Adrenal gland (tissue), 12 donors: ENCODE data around the gene DFFB. TPM values are rescaled to one million over a fixed set of nuclear protein-coding genes. Genes with fewer than 3 reads are reported as not detected.

Experiments
- DNase-seq, 7 donors: peaks; one replicate each; pipeline ENCODE4 v3.0.0-alpha.2; 2019 to 2020
- H3K27ac ChIP-seq, 5 donors: fragments of 200-600 bp; sonication (generic) in 4 of 5; 1 replicate in 3 of 5; 2 replicates in 2 of 5; pipeline versions ENCODE4 v1.5.1 to v1.8.0; 2016 to 2020; ENCODE audit warnings: mild to moderate bottlenecking in 1 of 5
- H3K27me3 ChIP-seq: fragments of 200-600 bp; 2 replicates; pipeline ENCODE4 v1.8.0; 2021
- H3K36me3 ChIP-seq, 2 donors: fragments of 200-600 bp; replicated peaks in 1 of 2; 1 replicate in 1 of 2; 2 replicates in 1 of 2; pipeline versions ENCODE4 v1.5.1 to v1.8.0; 2018 to 2022
- H3K4me1 ChIP-seq, 2 donors: fragments of 200-600 bp; replicated peaks in 1 of 2; 1 replicate in 1 of 2; 2 replicates in 1 of 2; pipeline versions ENCODE4 v1.5.1 to v1.8.0; 2018 to 2021
- H3K4me3 ChIP-seq, 4 donors: fragments of 200-600 bp; sonication (generic) in 3 of 4; one replicate each; pipeline ENCODE4 v1.5.1; 2016 to 2018
- H3K9me3 ChIP-seq, 3 donors: fragments of 200-600 bp; sonication (generic) in 1 of 3; replicated peaks in 1 of 3; 1 replicate in 2 of 3; 2 replicates in 1 of 3; pipeline versions ENCODE4 v1.5.1 to v1.8.0; 2016 to 2021
- POLR2A ChIP-seq, 2 donors: fragments of 450-650 bp; IDR thresholded peaks; one replicate each; pipeline ENCODE4 v1.6.1; 2017; ENCODE audit warnings: antibody characterized with exemption in 2 of 2, mild to moderate bottlenecking in 2 of 2, moderate library complexity in 1 of 2
- WGBS, 4 donors: extraction: QIAGEN DNeasy Blood & Tissue Kit in 2 of 4; methylation state at CpG; one replicate each; pipeline versions ENCODE4 v1.1.5 to v1.1.7; 2013 to 2017; 5-methylcytosine and 5-hydroxymethylcytosine counted together
- intact Hi-C, 2 donors: fragments of 100-400 bp; cut with DNase I; formaldehyde crosslinking; loops; one replicate each; pipeline versions ENCODE4 v1.14.1 to v1.15.0; 2022 to 2023
- polyA plus RNA-seq, 3 donors: library from polyadenylated mRNA; stranded (reverse); fragments of 200-250 nt in 2 of 3; fragments of 350-450 nt in 1 of 3; fragmentation: Illumina TruSeq in 1 of 3; extraction: RNeasy Lipid Tissue Mini Kit (QIAGEN cat#74804) in 1 of 3; gene quantifications; one replicate each; pipeline ENCODE4 v1.2.3, GENCODE V29; 2013 to 2014
- total RNA-seq, 9 donors: library from RNA; depleted of rRNA in 4 of 9; stranded (reverse); fragments of >200 nt in 4 of 9; fragments of 120-200 nt in 1 of 9; fragmentation: NEBNext Ultra II Directional in 1 of 9; extraction: Animal tissue kit (Norgen Biotek cat#: 25700) in 1 of 9; gene quantifications; one replicate each; pipeline versions ENCODE4 v1.1.0 to v1.2.4, GENCODE V29; 2013 to 2023
- TF ChIP-seq, protein P1 (sequence below), 6 experiments: fragments of 450-650 bp in 4 of 6; fragments of 200-600 bp in 2 of 6; sonication (generic) in 1 of 6; IDR thresholded peaks; 1 replicate in 5 of 6; 2 replicates in 1 of 6; pipeline versions ENCODE4 v1.5.1 to v1.8.0; 2016 to 2021; ENCODE audit warnings: antibody characterized with exemption in 6 of 6, mild to moderate bottlenecking in 2 of 6, moderate library complexity in 1 of 6
- donor health status: healthy with polysubstance abuse.
- donor health status: Bipolar disorder and iron deficiency.
- donor health status: DM: yes; HTN: yes; CAD: no.
- donor health status: DM: no; HTN: no; CAD: no.
- donor health status: DM: no; HTN: no; CAD: no.
- donor health status: DM: yes; HTN: yes; CAD: no.

The DFFB gene
- total and polyA plus RNA-seq, 12 donors = 1.8 to 13.4 (median 5.2) TPM

DNA sequence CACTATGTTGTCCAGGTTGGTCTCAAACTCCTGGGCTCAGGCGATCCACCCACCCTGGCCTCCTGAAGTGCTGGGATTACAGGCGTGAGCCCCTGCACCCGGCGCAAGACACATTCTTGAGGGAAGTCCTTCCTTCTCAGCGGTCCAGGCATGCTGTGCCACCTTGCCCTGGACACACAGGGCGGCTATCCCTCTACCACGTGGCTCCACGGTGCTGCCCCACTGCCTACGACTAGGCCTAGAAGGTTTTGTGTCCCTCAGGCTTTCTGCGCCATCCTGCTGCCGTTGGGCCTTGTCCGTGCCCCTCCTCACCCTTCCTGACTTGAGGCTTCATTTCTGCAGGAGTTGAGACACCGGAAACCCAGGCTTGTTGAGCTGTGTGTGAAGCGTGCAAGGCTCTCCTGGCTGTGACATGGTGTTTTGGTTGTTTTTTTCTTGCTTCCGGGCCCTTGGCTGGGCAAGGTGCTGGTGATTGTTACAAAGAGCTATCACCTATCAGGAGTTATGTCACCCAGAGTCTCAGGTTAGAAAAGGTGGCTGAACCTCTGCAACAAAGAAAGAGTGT lies 28.9 kb downstream of the DFFB start:
- WGBS, 4 donors = 90 to 95% (median 92%) methylated on average over 11 to 15 of the region's 15 CpGs
- intact Hi-C loops = no loop called here
- no peaks in the 10 kb centered on the region for H3K9me3 ChIP-seq
- no peak for DNase-seq
- no peaks in the 10 kb centered on the region for H3K4me1 ChIP-seq
- TF ChIP-seq POLR2A (IDR thresholded peaks at IDR 0.05) = no peak
- TF ChIP-seq, protein P1, sequence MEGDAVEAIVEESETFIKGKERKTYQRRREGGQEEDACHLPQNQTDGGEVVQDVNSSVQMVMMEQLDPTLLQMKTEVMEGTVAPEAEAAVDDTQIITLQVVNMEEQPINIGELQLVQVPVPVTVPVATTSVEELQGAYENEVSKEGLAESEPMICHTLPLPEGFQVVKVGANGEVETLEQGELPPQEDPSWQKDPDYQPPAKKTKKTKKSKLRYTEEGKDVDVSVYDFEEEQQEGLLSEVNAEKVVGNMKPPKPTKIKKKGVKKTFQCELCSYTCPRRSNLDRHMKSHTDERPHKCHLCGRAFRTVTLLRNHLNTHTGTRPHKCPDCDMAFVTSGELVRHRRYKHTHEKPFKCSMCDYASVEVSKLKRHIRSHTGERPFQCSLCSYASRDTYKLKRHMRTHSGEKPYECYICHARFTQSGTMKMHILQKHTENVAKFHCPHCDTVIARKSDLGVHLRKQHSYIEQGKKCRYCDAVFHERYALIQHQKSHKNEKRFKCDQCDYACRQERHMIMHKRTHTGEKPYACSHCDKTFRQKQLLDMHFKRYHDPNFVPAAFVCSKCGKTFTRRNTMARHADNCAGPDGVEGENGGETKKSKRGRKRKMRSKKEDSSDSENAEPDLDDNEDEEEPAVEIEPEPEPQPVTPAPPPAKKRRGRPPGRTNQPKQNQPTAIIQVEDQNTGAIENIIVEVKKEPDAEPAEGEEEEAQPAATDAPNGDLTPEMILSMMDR (IDR thresholded peaks at IDR 0.05) = no peak
- no peak overlapping the region for H3K4me3 ChIP-seq
- H3K27me3 ChIP-seq = no peaks in the 10 kb centered on the region
- H3K27ac ChIP-seq = no peak overlapping the region
- peaks cover 0 to 53% of the 10 kb centered on the region in 2 donors for H3K36me3 ChIP-seq

- Histone ChIP-seq H3K4me1 (no peaks in the 10 kb centered on the region), H3K4me3 (no peak overlapping the region), H3K27me3 (no peaks in the 10 kb centered on the region), H3K36me3 (peaks cover 0 to 53% of the 10 kb centered on the region in 2 donors), H3K27ac (no peak overlapping the region), H3K9me3 (no peaks in the 10 kb centered on the region)
- 90 to 91% (median 91%) methylated on average over 8 of the region's 8 CpGs for WGBS, 4 donors
- TF ChIP-seq, protein P1 (IDR thresholded peaks at IDR 0.05) = no peak
- TF ChIP-seq POLR2A (IDR thresholded peaks at IDR 0.05) = no peak
- no peak for DNase-seq
- intact Hi-C loops = no loop called here
These were observed 29.4 kb downstream of the DFFB start for GRCh38 chr1:3886691-3887090.

DNA sequence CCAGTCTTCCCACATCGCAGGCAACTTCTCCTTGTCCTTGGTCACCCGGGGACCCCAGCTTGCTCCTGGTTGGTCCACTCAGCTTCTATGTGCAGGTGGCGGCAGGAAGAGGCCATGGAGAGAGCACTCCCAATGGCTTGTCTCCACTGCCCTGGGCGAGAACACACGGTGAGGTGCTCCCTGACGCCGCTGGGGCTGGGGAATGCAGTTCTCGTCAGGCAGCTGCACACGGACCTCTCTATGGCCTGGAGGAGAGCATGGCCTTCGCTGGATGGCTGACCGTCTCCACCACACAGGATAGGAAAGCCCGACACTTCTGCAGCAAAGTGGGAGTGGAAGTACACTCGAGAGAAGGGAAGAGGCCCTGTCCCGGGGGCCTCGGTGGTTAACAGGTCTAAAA lies 31.0 kb downstream of the DFFB start:
- TF ChIP-seq, protein P1 (IDR thresholded peaks at IDR 0.05) = no peak
- TF ChIP-seq POLR2A (IDR thresholded peaks at IDR 0.05) = no peak
- 86 to 91% (median 90%) methylated on average over 8 to 15 of the region's 15 CpGs for WGBS, 4 donors
- intact Hi-C loops = no loop called here
- Histone ChIP-seq H3K27ac (no peak overlapping the region), H3K36me3 (peaks cover 0 to 53% of the 10 kb centered on the region in 2 donors), H3K9me3 (no peaks in the 10 kb centered on the region), H3K4me3 (no peak overlapping the region), H3K4me1 (no peaks in the 10 kb centered on the region), H3K27me3 (no peaks in the 10 kb centered on the region)
- DNase-seq = no peak

GRCh38 chr1:3889936-3890335 lies 32.7 kb downstream of the DFFB start:
- 87 to 92% (median 91%) methylated on average over 14 of the region's 14 CpGs for WGBS, 4 donors
- Histone ChIP-seq H3K27ac (no peak overlapping the region), H3K27me3 (no peaks in the 10 kb centered on the region), H3K9me3 (no peaks in the 10 kb centered on the region), H3K4me1 (no peaks in the 10 kb centered on the region), H3K36me3 (peaks cover 0 to 49% of the 10 kb centered on the region in 2 donors), H3K4me3 (no peak overlapping the region)
- intact Hi-C loops = no loop called here
- no peak for TF ChIP-seq POLR2A (IDR thresholded peaks at IDR 0.05)
- TF ChIP-seq, protein P1 (IDR thresholded peaks at IDR 0.05) = no peak
- no peak for DNase-seq
